ENCODE data around the gene CARMIL3.

- TF ChIP-seq CTCF (conservative IDR thresholded peaks at IDR 0.05; ENCODE audit: low read length) = no peak
- no peak for TF ChIP-seq EZH2phosphoT487 (IDR thresholded peaks at IDR 0.05; ENCODE audit: borderline replicate concordance, low read depth, low read length)
These were observed 17.1 kb downstream of the CARMIL3 start for GRCh38 chr14:24068711-24069410.

Measured in OCI-LY7 (cell line).